H1 (cell line): Measurements from ENCODE around the gene C22orf42. TPM values are rescaled to one million over a fixed set of nuclear protein-coding genes. Genes with fewer than 3 reads are reported as not detected.

Source experiments
- USF2 ChIP-seq: IDR thresholded peaks from 2 replicates; pipeline ENCODE4 v1.6.1; 2011; ENCODE audit warnings: low read length, improper control_type of control experiment
- polyA plus RNA-seq, 7 experiments: library from polyadenylated mRNA; depleted of rRNA in 3 of 7; stranded (reverse) in 5 of 7; unstranded in 2 of 7; fragments of >200 nt in 5 of 7; fragments of 200-250 nt in 2 of 7; gene quantifications; 1 replicate in 5 of 7; 2 replicates in 1 of 7; 4 replicates in 1 of 7; pipeline versions ENCODE4 v1.2.1 to v1.2.3, GENCODE V29; 2011 to 2013; ENCODE audit warnings: missing spikeins in 2 of 7, mixed read lengths in 2 of 7
- total RNA-seq: library from RNA; stranded (reverse); fragmentation: NEBNext Ultra II Directional; extraction: Animal tissue kit (Norgen Biotek cat#: 25700); gene quantifications from 2 replicates; pipeline ENCODE4 v1.2.1, GENCODE V29; 2021

C22orf42 gene
- total and polyA plus RNA-seq, 2 of the 8 experiments (the other 6 are each of a cell fraction or from before 2014, with no cell fraction given), result 0.50 TPM; not detected in 1

- no peak for TF ChIP-seq USF2
- TF ChIP-seq, all 59 proteins: peak for 6
Observed at GRCh38 chr22:32204040-32204855, 45.1 kb upstream of the C22orf42 start (continued).
